Glomerular endothelial cell (primary cell): ENCODE data around the gene ASB6. TPM values are rescaled to one million over a fixed set of nuclear protein-coding genes. Genes with fewer than 3 reads are reported as not detected.
A peak's percentile ranks its signal among the peaks of the same experiment; 100 is the strongest.

Experiments
- DNase-seq: peaks from one replicate; pipeline ENCODE4 v3.0.0-alpha.2; 2011; ENCODE audit warnings: low read depth, low spot score; ENCODE audit errors: extremely low read depth
- total RNA-seq: library from RNA; depleted of rRNA; stranded (reverse); fragments of >200 nt; gene quantifications from 2 replicates; pipeline ENCODE4 v1.2.3, GENCODE V29; 2015

Gene ASB6, protein sequence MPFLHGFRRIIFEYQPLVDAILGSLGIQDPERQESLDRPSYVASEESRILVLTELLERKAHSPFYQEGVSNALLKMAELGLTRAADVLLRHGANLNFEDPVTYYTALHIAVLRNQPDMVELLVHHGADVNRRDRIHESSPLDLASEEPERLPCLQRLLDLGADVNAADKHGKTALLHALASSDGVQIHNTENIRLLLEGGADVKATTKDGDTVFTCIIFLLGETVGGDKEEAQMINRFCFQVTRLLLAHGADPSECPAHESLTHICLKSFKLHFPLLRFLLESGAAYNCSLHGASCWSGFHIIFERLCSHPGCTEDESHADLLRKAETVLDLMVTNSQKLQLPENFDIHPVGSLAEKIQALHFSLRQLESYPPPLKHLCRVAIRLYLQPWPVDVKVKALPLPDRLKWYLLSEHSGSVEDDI
- total RNA-seq: 24.9 and 29.8 TPM in 2 replicates

DNA sequence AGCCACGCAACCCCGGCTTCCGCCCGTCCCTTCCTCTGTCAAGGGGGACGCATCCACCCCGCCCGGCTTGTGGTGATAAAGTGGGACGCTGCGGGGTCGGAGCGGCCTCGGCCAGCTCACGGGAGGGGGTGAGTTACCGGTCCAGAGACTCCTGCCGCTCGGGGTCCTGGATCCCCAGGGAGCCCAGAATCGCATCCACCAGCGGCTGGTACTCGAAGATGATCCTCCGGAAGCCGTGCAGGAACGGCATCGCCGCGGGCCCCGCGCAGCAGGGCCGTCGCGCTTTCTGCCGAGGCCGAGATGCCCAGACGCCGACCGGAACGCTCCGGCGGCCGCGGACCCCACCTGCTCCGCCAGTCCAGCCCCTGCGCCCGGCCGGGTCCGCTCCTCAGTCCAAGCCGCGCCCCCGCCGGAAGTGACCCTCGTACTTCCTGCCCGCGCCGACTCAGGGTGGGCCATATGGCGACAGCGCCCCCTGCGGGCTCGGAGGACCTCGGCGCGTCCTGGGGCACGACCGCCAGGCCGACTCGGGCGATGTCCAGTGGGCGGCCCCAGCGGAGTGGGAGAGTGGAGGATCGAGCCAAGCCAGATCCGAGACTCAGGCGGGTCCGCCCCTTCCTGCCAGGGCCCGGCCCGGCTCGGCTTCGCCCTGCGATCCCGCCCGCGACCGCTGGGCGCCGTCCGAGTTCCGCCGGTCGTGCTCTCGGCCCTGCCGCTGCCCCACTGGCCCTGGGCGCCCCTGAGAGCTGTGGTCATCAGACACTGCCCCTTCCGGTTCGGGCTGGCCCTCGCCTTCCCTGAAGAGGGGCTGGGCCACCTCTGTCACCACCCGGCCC is at the start of gene ASB6:
Gene ASB6, minus strand, starts transcription at position 402 of the 836 bp plus-strand sequence. Its CDS starts 152 bp downstream, at position 250.
- DNase-seq: peak; percentile 64

DNA sequence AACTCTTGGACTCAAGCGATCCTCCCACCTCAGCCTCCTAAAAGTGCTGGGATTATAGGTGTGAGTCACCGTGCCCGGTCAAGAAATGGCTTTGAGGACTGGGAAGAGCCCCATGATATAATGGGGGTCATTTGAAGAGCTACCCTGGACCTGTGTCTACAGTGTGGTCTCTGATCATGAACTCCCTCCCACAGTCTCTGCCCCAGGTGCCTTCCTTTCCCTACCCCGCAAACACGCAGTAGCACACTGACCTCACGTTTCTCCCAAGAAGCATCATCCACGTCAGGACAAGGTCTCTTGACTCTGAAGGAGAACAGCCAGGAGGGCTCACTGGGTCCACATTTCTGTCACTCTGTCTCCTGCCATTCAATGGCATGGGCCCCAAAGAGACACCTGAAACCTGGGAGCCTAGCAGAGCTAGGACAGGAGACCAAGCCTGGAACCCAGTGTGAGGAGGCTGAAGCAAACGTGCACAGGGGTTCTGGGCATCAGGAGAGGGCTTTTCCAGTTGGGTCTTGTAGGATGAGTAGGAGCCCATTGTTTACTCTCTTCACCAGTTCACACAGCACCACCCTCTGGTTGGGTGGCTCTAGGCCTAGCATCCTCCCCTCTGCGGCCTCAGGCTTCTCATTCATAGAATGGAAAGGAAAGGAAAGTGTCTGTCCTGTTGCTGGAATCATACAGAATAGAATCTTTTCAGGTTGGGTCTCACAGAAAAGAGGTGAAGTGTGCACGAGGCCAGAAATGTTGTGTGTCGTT is 46.5 kb upstream of the ASB6 start:
- no peak for DNase-seq

DNA sequence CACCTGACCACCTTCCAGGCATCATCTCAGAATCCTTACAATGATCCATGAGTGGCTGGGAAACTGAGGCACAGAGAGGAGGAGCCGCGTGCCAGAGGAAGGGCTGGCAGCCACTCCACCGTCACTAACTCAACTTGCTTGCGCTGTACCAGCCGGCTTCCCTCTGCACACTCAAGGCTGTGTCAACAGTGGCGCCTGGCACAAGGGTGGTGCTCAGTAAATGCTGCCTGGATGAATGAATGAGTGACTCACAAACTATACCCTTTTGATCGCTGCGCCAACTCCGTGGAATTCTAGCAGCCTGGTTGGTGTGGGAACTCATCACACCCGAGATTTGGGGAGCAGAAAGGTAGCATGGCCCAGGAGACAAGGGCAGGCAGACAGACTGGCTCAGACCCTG is 45.4 kb upstream of the ASB6 start:
- DNase-seq: no peak

DNA sequence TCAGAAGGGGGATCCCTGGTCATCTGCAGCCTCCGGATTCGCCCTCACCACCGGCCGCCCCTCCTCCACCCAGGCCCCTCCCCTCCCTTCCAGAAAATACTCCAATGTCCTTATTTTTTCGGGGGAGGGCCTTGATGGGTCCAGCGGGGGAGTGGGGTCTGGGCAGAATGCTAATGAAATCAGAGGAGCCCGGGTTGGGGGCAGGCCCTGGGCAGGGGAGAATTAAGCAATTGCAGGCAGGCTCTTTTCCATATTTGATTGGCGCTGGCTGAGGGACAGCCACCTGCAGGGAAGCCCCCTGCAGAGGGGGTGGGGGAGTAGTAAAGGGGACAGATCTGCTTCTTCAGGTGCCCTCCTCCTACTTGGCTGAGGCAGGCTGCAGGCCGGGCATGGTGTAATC is 44.8 kb upstream of the ASB6 start:
- no peak for DNase-seq

DNA sequence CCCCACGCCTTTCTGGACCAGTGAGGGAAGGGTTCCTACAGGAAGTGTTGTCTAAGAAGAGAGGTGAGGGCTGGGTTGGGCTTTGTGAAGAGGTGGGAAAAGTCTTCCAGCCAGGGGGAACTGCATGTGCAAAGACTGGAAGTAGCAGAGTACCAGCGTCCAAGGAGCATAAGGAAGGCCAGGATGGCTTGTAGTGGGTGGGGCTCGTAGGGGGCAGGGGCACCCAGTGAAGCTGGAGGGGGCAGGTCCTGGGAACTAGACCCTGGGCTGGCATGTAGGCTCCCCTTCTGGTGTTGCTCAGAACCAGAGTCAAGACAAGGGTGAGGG is 43.9 kb upstream of the ASB6 start:
- no peak for DNase-seq

DNA sequence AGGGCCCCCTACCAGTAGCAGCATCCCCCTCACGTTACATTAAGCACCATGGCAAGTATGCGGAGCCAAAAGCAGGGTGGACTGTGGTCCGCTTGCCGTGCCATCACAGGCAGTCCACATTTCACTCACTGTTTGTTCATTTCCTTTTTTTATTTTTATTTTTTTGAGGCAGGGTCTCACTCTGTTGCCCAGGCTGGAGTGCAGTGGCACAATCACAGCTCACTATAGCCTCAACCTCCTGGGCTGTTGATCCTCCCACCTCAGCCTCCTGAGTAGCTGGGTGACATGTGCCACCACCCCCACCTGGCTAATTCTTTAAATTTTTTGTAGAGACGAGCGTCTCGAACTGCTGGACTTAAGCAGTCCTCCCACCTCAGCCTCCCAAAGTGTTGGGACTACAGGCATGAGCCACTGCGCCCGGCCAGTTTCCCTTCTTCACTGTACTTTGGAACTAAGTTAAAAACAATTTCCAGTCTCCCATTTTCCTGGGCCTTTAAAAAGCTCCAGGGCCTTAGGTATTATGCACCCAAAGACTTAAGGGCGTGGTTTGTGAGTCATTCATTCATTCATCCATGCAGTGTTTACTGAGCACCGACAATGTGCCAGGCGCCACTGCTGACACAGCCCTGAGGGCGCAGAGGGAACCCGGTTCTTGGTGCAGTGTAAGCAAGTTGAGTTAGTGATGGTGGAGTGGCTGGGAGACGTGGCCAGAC is 43.4 kb upstream of the ASB6 start:
- no peak for DNase-seq

DNA sequence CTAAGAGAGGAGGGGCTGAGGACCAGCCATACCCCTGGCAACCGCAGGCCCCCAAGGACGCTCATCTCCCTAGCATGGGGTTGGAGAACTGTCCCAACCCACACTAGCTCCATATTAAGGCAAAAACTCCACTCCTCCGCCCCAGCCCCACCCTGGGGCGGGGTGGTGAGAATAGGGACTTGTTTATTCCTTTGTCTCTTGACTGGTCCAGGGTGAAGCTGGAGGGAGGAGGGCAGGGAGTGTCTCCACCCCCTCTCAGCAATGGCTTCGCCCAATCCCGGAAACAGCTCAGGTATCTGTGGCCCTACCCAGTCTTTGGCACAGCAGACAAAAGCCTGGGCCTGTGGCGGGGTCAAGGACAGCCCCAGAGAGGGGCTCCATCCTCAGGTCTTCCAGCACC is 40.4 kb upstream of the ASB6 start:
- DNase-seq: no peak

DNA sequence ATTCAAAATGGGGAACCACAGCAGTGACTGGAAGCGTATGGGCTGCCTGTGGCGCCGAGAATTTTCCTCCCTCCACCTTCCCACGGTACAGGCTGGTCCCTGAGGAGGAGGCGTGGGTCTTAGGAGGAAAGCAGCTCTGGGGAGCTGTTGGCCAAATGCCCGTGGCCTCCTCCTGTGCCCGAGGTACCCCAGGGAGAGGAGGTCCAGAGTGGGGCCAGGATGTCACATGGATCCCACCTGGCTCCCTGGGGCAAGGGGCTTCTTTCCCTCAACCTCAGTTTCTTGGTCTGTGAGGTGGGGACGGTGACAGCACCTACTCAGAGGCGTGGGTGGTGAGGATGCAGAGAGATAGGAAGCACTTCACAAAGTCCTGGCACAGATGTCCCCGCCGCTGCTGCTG is 40.0 kb upstream of the ASB6 start:
- DNase-seq: no peak

DNA sequence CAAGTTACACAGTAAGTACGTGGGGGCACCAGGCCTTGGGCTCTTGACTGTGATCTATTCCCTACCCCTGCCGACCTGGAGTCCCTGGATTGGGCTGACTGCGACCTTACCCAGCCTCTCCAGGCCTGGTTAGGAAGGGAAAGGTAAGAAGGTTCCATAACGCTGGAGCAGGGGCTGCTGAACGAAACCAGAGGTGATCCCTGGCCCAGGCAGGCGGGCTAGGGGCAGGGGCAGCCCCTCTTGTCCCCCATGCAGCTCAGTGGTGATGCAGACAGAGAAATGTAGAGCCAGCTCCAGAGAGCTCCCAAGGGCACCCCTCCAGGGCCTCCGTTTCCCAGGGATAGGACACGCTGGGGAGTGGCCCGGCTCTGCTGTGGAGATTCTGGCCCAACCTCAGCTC is 37.6 kb upstream of the ASB6 start:
- no peak for DNase-seq

DNA sequence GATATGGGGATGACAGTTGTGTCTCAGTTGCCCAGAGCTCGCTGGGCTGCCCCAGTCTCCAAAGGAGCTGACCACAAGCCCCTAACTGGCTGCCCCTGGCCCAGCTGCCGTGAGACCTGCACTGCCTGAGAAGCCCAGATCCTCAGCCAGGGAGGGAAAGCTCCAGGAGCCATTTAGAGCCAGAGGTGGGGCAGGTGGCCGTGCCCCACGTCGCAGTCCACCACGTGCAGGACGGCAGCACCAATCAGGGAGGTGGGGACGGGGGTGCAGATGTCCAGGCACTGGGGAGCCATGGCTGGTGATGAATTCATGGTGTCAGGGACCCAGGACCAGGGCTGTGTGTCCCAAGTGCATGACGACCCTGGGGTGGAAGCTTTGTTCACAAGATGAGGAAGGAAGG is 36.9 kb upstream of the ASB6 start:
- DNase-seq: no peak

DNA sequence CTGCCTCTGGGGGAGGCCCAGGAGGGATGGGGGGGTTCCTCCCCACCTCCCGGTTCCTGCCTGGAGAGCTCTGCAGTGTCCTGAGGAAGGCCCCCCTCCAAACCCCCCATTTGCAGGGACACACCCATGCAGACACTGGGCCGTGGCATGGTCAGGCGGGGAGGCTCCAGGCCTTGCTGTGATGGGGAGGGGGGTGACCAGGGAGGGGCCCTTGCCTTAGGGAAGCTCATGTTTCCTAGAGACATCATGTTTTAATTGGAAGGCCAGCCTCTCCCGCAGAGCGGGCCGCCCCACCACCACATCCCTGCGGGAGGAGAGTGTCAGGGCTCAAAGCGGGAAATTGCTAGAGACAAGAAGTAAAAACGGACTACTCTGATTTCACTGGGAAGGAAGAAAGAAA is 35.5 kb upstream of the ASB6 start:
- no peak for DNase-seq

DNA sequence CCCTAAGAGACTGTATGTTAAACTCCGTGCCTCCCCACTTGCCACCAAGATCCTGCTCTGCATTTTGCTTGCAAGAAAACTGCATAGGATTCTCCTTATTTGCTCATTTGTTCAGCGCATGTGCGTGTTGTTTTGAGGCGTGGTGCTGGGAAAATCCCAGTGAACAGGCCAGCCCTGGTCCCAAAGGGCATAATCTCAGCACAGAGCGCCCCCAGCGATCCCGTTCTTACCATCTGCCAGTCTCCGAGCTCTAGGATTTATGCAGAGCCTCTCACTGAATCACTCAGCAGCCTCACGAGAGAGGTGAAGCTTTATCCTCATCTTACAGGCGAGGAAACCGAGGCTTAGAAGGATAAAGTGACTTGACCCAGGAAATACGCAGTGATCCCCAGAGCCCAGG is 35.0 kb upstream of the ASB6 start:
- no peak for DNase-seq

DNA sequence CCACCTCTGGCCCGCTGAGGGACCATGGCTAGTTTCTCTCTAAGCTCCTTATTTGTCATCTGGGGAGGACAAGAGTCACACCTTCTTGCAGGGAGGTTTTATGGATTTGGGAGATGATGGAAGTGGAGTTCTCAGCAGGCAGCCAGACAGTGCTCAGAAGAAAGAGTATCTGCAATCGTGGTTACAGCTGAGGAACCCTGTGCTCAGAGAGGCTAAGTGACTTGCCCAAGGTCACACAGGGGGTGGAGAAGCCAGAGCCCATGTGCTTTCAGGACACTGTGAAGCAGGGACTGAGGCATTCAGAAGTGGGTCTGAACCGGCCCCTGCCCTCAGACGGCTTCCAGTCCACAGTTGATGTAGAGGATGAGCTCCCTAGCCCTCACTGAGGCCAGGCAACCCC is 34.3 kb upstream of the ASB6 start:
- DNase-seq: no peak

DNA sequence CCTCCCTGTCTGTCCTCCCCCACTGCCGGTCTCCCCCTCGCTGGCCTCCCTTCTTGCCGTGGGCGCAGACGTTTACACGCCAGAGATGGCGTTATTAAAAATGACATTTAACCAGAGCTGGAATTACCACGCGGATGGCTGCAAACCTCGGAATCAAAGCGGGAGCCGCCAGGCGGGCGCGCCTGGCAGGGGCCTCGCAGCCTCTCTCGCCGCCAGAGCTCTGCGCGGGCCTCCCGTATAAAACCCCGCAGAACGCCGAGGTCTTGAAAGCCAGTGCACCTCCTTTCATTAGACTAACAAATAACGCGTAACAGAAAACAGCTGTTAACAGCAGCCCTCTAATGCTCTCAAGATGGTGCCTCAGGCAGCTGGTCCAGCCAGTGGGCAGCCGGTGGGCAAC is 33.7 kb upstream of the ASB6 start:
- DNase-seq: no peak

DNA sequence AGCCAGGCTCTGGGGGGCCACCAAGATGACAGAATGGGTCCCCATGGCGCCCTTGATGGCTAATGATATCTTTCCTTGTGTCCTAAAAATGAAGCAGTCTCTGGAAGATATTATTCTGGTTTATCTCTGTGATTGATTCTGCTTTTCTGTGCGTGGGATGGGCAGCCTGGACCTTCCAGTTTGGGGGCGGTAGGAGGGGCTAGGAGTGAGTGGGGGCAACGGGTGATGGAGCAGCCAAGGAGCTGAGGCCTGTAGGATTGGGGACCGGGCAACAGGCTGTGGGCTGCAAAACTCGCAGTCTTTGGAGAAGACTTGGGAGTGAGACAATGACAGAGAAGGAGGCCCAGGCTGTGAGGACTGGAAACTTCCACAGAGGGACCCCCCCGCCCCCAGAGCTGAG is 32.3 kb upstream of the ASB6 start:
- no peak for DNase-seq

DNA sequence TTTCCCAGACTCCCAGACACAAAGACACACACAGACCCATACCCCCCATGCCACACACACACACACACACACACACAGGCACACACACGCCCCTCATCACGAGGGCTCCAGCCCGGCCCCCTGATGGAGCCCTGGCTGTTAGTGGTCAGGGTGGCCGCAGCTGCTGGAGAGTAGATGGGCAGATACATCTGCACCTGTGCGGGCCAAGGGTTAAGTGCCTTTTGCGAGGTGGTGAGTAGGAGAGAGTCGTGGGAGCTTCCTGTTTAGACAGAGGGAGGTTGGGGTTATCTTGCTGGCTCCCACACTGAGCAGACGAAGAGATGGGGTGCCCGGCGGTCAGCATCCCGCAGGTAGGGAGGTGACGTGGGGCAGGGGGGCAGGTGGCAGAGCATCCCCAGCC is 31.7 kb upstream of the ASB6 start:
- no peak for DNase-seq

DNA sequence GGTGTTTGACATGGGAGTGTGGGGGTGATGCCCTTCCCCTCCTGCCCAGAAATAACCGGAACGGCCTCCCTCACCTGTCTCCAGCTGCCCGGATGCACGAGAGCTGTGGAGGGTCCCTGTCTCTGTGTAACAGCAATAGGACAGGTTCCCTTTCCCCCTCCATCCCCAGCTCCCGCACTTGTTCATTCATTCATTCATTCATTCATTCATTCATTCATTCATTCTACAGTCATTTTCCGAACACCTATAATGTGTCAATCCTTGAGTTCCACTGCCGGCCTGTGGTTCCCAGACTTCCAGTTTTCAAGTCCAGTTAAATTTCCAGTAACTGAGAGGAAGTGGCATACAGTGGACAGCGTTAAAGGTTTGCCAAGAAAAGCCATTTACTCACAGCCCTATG is 30.8 kb upstream of the ASB6 start:
- DNase-seq: no peak

DNA sequence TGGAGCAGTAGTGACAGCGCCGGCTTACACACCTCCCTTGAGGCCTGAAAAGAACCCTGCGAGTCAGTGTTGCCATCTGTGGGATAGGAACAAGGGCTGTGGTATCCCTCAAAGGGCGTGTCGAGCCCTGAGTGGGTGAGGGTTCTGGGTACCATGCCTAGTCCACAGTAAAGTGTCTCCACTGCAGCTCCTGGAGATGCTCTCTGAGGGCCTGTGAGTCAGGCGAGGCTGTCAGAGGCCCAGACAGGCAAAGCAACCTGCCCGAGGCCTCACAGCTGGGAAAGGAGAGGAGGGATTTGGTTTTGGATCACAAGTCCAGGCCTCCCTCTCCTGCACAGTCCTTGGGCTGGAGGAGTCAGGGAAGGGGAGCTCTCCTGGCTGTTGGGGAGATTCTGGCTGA is 29.6 kb upstream of the ASB6 start:
- DNase-seq: no peak

DNA sequence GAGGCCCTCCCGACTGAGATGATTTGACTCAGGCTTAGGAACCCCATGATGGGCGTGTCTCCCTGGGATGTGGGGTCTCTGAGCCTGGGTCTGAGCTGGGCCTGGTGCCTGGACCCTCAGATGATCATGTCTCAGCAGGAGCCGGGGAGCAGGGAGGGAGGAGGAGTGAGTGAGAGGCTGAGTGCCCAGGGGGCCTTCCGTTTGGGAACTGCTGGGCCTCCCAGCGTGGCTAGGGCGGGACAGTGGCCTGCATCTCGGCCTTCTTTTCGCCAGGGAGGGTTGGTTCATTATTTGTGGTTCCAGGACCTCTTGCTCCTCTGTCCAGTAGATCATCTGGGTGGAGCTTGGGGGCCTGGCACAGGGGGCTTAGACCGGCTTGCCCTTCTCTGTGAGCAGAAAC is 29.1 kb upstream of the ASB6 start:
- no peak for DNase-seq

DNA sequence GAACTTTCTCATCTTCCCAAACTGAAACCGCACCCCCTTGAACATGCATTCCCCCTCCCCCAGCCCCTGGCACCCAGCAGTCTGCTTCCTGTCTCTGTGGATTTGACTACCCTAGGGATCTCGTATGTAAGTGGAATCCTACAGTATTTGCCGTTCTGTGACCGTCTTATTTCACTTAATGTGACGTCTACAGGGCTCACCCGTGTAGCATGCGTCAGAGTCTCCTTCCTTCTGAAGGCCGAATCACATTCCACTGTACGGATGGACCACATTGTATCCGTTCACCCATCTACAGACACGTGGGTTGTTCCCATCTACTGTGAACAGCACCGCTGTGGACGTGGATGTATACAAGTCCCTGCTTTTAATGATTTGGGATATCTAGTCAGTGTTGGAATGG is 28.0 kb upstream of the ASB6 start:
- DNase-seq: no peak

DNA sequence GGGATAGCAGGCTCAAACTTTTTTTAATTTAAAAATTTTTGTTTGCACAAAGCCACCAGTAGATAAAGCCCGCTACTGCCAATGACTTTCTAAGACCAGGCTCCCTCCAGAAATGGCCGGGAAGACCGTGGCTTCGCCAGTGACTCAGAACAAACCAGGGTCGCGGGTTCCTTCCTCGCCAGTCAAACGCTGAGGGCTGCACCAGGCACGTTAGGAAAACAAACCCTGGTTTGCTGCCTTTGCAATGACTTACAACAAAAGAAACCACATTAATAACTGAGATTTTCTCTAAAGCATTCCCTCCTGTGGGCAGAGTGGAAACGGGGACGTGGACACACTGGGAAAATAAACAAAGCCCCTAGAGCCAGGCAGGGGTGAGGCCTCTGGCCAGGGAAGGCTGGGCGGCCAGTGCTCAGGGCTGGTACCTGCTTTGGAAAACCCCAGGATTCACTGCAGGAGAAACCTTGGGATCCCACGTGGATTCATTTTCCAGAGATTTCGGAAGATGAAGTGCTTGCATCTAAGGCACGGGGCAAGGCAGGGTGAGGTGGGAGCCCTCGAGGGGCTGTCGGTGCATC is 27.3 kb upstream of the ASB6 start:
- DNase-seq: no peak
